ENCODE measurements around the gene GRIN3A. TPM values are rescaled to one million over a fixed set of nuclear protein-coding genes. Genes with fewer than 3 reads are reported as not detected.

The GRIN3A gene
- total RNA-seq, 1 experiment from 2014 or later = 0.03 TPM

DNA sequence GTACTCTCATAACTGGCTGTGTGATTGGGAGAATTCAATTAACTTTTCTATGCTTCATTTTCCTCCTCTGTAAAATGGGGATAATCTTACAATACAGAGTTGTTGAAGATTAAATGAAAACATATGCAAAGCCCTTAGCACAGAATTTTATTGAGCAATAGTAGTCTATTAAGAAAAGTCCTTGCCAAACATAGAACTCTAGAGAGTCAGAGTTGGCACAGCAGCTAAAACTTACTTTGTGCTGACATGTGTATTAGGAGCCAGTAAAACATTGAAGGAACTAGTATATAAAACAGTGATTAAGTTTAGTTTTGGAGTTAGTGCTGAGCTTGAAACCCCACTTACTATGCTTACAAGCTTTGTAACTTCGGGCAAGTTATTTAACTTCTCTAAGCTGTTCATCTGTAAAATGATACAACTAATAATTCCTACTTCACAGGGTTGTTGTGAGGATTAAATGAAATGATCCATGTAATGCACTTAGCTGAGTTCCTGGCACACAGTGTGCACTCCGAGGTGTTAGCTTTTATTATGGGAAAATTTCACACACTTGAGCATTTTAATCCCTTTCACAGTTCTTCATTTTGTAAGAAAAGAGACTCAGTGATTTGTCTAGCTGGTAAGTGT, 20.0 kb upstream of the GRIN3A start:
- H3K36me3 ChIP-seq (ENCODE audit: control insufficient read depth, insufficient read depth, low read length) = no peaks in the 10 kb centered on the region
- BruUV-seq (replicated peaks) = no TSS peak
- H3K4me1 ChIP-seq (ENCODE audit: control insufficient read depth, insufficient read depth, low read length) = no peaks in the 10 kb centered on the region
- no peaks in the 10 kb centered on the region for H3K9me3 ChIP-seq (ENCODE audit: control insufficient read depth, insufficient read depth, low read depth, low read length)
- no peak overlapping the region for H3K27ac ChIP-seq (ENCODE audit: low read length)
- no peak for DNase-seq (ENCODE audit: low read depth, low spot score)
- CTCF ChIA-PET = no interaction called here
- POLR2A ChIA-PET = no interaction called here
- TF ChIP-seq POLR2AphosphoS5 (IDR thresholded peaks at IDR 0.05; ENCODE audit: low read depth, low read length) (no peak), TCF7L2 (IDR thresholded peaks at IDR 0.05; ENCODE audit: low read depth, low read length) (no peak), SIN3A (IDR thresholded peaks at IDR 0.05; ENCODE audit: borderline replicate concordance, insufficient read depth, low read depth, low read length) (no peak)
- TF ChIP-seq, protein P1, sequence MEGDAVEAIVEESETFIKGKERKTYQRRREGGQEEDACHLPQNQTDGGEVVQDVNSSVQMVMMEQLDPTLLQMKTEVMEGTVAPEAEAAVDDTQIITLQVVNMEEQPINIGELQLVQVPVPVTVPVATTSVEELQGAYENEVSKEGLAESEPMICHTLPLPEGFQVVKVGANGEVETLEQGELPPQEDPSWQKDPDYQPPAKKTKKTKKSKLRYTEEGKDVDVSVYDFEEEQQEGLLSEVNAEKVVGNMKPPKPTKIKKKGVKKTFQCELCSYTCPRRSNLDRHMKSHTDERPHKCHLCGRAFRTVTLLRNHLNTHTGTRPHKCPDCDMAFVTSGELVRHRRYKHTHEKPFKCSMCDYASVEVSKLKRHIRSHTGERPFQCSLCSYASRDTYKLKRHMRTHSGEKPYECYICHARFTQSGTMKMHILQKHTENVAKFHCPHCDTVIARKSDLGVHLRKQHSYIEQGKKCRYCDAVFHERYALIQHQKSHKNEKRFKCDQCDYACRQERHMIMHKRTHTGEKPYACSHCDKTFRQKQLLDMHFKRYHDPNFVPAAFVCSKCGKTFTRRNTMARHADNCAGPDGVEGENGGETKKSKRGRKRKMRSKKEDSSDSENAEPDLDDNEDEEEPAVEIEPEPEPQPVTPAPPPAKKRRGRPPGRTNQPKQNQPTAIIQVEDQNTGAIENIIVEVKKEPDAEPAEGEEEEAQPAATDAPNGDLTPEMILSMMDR (IDR thresholded peaks at IDR 0.05) = no peak
- TF ChIP-seq, protein P2, sequence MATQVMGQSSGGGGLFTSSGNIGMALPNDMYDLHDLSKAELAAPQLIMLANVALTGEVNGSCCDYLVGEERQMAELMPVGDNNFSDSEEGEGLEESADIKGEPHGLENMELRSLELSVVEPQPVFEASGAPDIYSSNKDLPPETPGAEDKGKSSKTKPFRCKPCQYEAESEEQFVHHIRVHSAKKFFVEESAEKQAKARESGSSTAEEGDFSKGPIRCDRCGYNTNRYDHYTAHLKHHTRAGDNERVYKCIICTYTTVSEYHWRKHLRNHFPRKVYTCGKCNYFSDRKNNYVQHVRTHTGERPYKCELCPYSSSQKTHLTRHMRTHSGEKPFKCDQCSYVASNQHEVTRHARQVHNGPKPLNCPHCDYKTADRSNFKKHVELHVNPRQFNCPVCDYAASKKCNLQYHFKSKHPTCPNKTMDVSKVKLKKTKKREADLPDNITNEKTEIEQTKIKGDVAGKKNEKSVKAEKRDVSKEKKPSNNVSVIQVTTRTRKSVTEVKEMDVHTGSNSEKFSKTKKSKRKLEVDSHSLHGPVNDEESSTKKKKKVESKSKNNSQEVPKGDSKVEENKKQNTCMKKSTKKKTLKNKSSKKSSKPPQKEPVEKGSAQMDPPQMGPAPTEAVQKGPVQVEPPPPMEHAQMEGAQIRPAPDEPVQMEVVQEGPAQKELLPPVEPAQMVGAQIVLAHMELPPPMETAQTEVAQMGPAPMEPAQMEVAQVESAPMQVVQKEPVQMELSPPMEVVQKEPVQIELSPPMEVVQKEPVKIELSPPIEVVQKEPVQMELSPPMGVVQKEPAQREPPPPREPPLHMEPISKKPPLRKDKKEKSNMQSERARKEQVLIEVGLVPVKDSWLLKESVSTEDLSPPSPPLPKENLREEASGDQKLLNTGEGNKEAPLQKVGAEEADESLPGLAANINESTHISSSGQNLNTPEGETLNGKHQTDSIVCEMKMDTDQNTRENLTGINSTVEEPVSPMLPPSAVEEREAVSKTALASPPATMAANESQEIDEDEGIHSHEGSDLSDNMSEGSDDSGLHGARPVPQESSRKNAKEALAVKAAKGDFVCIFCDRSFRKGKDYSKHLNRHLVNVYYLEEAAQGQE (IDR thresholded peaks at IDR 0.05; ENCODE audit: insufficient read depth in 1 of 2, low read depth in 2 of 2, low read length in 1 of 2) = no peak
- H3K4me3 ChIP-seq (ENCODE audit: low read depth in 2 of 2, low read length in 2 of 2) = no peak overlapping the region
- ATAC-seq = no peak
- in situ Hi-C loops (cut with HindIII; ENCODE audit: low pct_unique_long_range_greater_than_20kb, low sequenced_read_pairs) (no loop called here), intact Hi-C loops (cut with micrococcal nuclease; ENCODE audit: unreplicated experiment) (no loop called here)
- no peaks in the 10 kb centered on the region for H3K27me3 ChIP-seq (ENCODE audit: control insufficient read depth, insufficient read depth, low read length)

DNA sequence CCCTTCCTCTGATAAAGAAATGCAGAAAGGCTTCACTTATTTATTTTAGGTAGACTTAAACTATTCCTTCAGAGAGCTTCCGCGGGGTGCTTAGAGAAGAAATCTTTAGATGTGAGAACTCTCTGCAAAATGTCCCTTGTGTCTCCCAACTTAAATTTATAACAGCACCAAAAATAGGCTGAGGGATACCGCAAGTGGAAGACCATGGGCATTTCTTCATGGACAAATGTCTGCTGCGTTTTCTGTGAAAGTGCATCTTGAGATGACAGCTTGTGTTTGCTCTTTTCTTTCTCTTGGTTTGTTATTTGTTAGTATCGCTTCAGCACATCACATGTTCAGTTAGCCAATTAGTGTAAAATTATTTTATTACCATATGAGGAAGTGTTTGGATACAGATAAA, 15.3 kb upstream of the GRIN3A start:
- DNase-seq (ENCODE audit: low read depth, low spot score) (no peak), ATAC-seq (no peak)
- H3K27ac ChIP-seq (ENCODE audit: low read length) = no peak overlapping the region
- TF ChIP-seq, protein P2 (IDR thresholded peaks at IDR 0.05; ENCODE audit: insufficient read depth in 1 of 2, low read depth in 2 of 2, low read length in 1 of 2) = no peak
- TF ChIP-seq, protein P1 (IDR thresholded peaks at IDR 0.05) = no peak
- TF ChIP-seq SIN3A (IDR thresholded peaks at IDR 0.05; ENCODE audit: borderline replicate concordance, insufficient read depth, low read depth, low read length) (no peak), TCF7L2 (IDR thresholded peaks at IDR 0.05; ENCODE audit: low read depth, low read length) (no peak), POLR2AphosphoS5 (IDR thresholded peaks at IDR 0.05; ENCODE audit: low read depth, low read length) (no peak)
- no peak overlapping the region for H3K4me3 ChIP-seq (ENCODE audit: low read depth in 2 of 2, low read length in 2 of 2)
- H3K9me3 ChIP-seq (ENCODE audit: control insufficient read depth, insufficient read depth, low read depth, low read length) = no peaks in the 10 kb centered on the region
- BruUV-seq (replicated peaks) = no TSS peak
- intact Hi-C loops (cut with micrococcal nuclease; ENCODE audit: unreplicated experiment) (no loop called here), in situ Hi-C loops (cut with HindIII; ENCODE audit: low pct_unique_long_range_greater_than_20kb, low sequenced_read_pairs) (no loop called here)
- H3K27me3 ChIP-seq (ENCODE audit: control insufficient read depth, insufficient read depth, low read length) = no peaks in the 10 kb centered on the region
- POLR2A ChIA-PET = no interaction called here
- H3K36me3 ChIP-seq (ENCODE audit: control insufficient read depth, insufficient read depth, low read length) = no peaks in the 10 kb centered on the region
- no peaks in the 10 kb centered on the region for H3K4me1 ChIP-seq (ENCODE audit: control insufficient read depth, insufficient read depth, low read length)
- CTCF ChIA-PET = no interaction called here

Data from Panc1 (cell line).